Keratinocyte (primary cell): ENCODE data around the gene LDLRAD4. TPM values are rescaled to one million over a fixed set of nuclear protein-coding genes. Genes with fewer than 3 reads are reported as not detected.

ENCODE experiments used
- DNase-seq: peaks from one replicate; pipeline ENCODE4 v3.0.0-alpha.2; 2011; ENCODE audit warnings: low read depth, missing footprints, low spot score
- FAIRE-seq: peaks from 2 replicates; lab custom pipeline; 2011; peaks lifted over from hg19 to GRCh38; lab: Jason Lieb, UNC
- H2AFZ ChIP-seq: 2 replicates; pipeline ENCODE4 v1.6.0; 2012; ENCODE audit warnings: low read length, control low read depth, inconsistent platforms; ENCODE audit not compliant: control insufficient read depth
- H3K27ac ChIP-seq: 2 replicates; pipeline ENCODE4 v1.5.1; 2011; ENCODE audit warnings: low read length; ENCODE audit not compliant: control insufficient read depth, insufficient read depth
- H3K27me3 ChIP-seq: 3 replicates; pipeline ENCODE4 v1.6.0; 2011; ENCODE audit warnings: low read length; ENCODE audit not compliant: control insufficient read depth, insufficient read depth; ENCODE audit errors: extremely low read depth
- H3K36me3 ChIP-seq, 2 experiments: 2 replicates in 1 of 2; 3 replicates in 1 of 2; pipeline ENCODE4 v1.5.1; 2011; ENCODE audit warnings: low read length in 2 of 2, mild to moderate bottlenecking in 1 of 2; ENCODE audit not compliant: control insufficient read depth in 2 of 2, insufficient read depth in 2 of 2; ENCODE audit errors: extremely low read depth in 1 of 2
- H3K4me1 ChIP-seq: 3 replicates; pipeline ENCODE4 v1.5.1; 2011; ENCODE audit warnings: low read length; ENCODE audit not compliant: control insufficient read depth, insufficient read depth; ENCODE audit errors: extremely low read depth
- H3K4me2 ChIP-seq: 3 replicates; pipeline ENCODE4 v1.6.0; 2011; ENCODE audit warnings: low read depth, low read length; ENCODE audit not compliant: control insufficient read depth, insufficient read depth; ENCODE audit errors: extremely low read depth
- H3K4me3 ChIP-seq, 3 experiments: fragments of 200-600 bp in 1 of 3; sonication (generic) in 1 of 3; 2 replicates in 2 of 3; 3 replicates in 1 of 3; pipeline ENCODE4 v1.5.1; 2011 to 2016; ENCODE audit warnings: low read length in 3 of 3, mild to moderate bottlenecking in 3 of 3, control low read depth in 2 of 3, inconsistent platforms in 1 of 3, low read depth in 1 of 3, mixed read lengths in 1 of 3, mixed run types in 1 of 3, moderate library complexity in 1 of 3; ENCODE audit not compliant: control insufficient read depth in 2 of 3, insufficient read depth in 2 of 3; ENCODE audit errors: extremely low read depth in 1 of 3
- H3K79me2 ChIP-seq: 2 replicates; pipeline ENCODE4 v1.6.0; 2012; ENCODE audit warnings: low read length; ENCODE audit not compliant: control insufficient read depth, insufficient read depth
- H3K9ac ChIP-seq: 3 replicates; pipeline ENCODE4 v1.6.0; 2011; ENCODE audit warnings: low read length; ENCODE audit not compliant: control insufficient read depth, insufficient read depth; ENCODE audit errors: extremely low read depth
- H3K9me1 ChIP-seq: 3 replicates; pipeline ENCODE4 v1.6.0; 2011; ENCODE audit warnings: low read length; ENCODE audit not compliant: control insufficient read depth, insufficient read depth; ENCODE audit errors: extremely low read depth
- H3K9me3 ChIP-seq: 2 replicates; pipeline ENCODE4 v1.5.1; 2012; ENCODE audit warnings: low read depth, low read length; ENCODE audit not compliant: control insufficient read depth
- H4K20me1 ChIP-seq: 3 replicates; pipeline ENCODE4 v1.6.0; 2011; ENCODE audit warnings: low read length; ENCODE audit not compliant: control insufficient read depth, insufficient read depth; ENCODE audit errors: extremely low read depth
- CTCF ChIP-seq, 3 experiments: IDR thresholded peaks in 1 of 3; conservative IDR thresholded peaks in 1 of 3; optimal IDR thresholded peaks in 1 of 3; 2 replicates in 2 of 3; 3 replicates in 1 of 3; pipeline versions ENCODE3 to v1.5.1; 2011; ENCODE audit warnings: low read length in 3 of 3, mild to moderate bottlenecking in 3 of 3, moderate library complexity in 2 of 3, control low read depth in 1 of 3, inconsistent platforms in 1 of 3; ENCODE audit not compliant: insufficient read depth in 2 of 3; ENCODE audit errors: extremely low read depth in 1 of 3
- EZH2 ChIP-seq: IDR thresholded peaks from one replicate; pipeline ENCODE4 v1.6.1; 2012; ENCODE audit warnings: inconsistent platforms, mild to moderate bottlenecking, low read length, moderate library complexity
- dilution Hi-C: fragments of 300-500 bp; cut with MboI; formaldehyde crosslinking; loops from one replicate; pipeline ENCODE4 v1.7.0; 2020; ENCODE audit warnings: low sequenced_read_pairs; ENCODE audit not compliant: extremely low pct_ligation_motif_present
- polyA plus RNA-seq, 5 experiments: library from polyadenylated mRNA; depleted of rRNA in 3 of 5; stranded (reverse) in 3 of 5; stranded (forward) in 1 of 5; unstranded in 1 of 5; fragments of >200 nt; gene quantifications; 1 replicate in 1 of 5; 2 replicates in 3 of 5; 3 replicates in 1 of 5; pipeline versions ENCODE4 v1.2.1 to v1.2.3, GENCODE V29; 2011 to 2012; ENCODE audit warnings: missing spikeins in 2 of 5, low read depth in 1 of 5, low replicate concordance in 1 of 5

LDLRAD4 gene
- polyA plus RNA-seq, 1 donor (not counting 4 experiments of a cell fraction or from before 2014, with no cell fraction given) = not detected

GRCh38 chr18:13409997-13410396, 191.4 kb downstream of the LDLRAD4 start:
- Histone ChIP-seq H3K36me3 (no peaks in the 10 kb centered on the region), H3K4me1 (no peaks in the 10 kb centered on the region), H3K27ac (no peak overlapping the region), H4K20me1 (no peaks in the 10 kb centered on the region), H3K27me3 (no peaks in the 10 kb centered on the region), H3K79me2 (no peaks in the 10 kb centered on the region), H3K4me2 (no peak overlapping the region), H3K9me1 (no peaks in the 10 kb centered on the region), H3K4me3 (no peak overlapping the region), H2AFZ (no peak overlapping the region), H3K9me3 (no peaks in the 10 kb centered on the region), H3K9ac (no peak overlapping the region)
- dilution Hi-C loops = no loop called here
- no peak for TF ChIP-seq EZH2
- TF ChIP-seq CTCF (optimal IDR thresholded peaks at IDR 0.05 in 1 of 3, IDR thresholded peaks at IDR 0.05 in 1 of 3, conservative IDR thresholded peaks at IDR 0.05 in 1 of 3; ENCODE audit: extremely low read depth in 1 of 3, insufficient read depth in 2 of 3, low read length in 3 of 3) = no peak
- DNase-seq (no peak), FAIRE-seq (no peak)

GRCh38 chr18:13410471-13410870, 191.9 kb downstream of the LDLRAD4 start:
- H3K36me3 ChIP-seq = no peaks in the 10 kb centered on the region
- no peaks in the 10 kb centered on the region for H3K4me1 ChIP-seq
- H4K20me1 ChIP-seq = no peaks in the 10 kb centered on the region
- no peaks in the 10 kb centered on the region for H3K27me3 ChIP-seq
- no peaks in the 10 kb centered on the region for H3K79me2 ChIP-seq
- no peak for TF ChIP-seq CTCF (optimal IDR thresholded peaks at IDR 0.05 in 1 of 3, IDR thresholded peaks at IDR 0.05 in 1 of 3, conservative IDR thresholded peaks at IDR 0.05 in 1 of 3; ENCODE audit: extremely low read depth in 1 of 3, insufficient read depth in 2 of 3, low read length in 3 of 3)
- no peak for TF ChIP-seq EZH2
- H3K9me3 ChIP-seq = no peaks in the 10 kb centered on the region
- dilution Hi-C loops = no loop called here
- no peak overlapping the region for H3K4me3 ChIP-seq
- H2AFZ ChIP-seq = no peak overlapping the region
- FAIRE-seq = no peak
- no peak overlapping the region for H3K27ac ChIP-seq
- H3K9me1 ChIP-seq = no peaks in the 10 kb centered on the region
- no peak overlapping the region for H3K9ac ChIP-seq
- H3K4me2 ChIP-seq = no peak overlapping the region
- no peak for DNase-seq
